ENCODE measurements around the gene DFFA.
"Not testable (repeated sequence)": the region's sequence is repeated elsewhere in the genome, so short reads cannot be mapped to it uniquely, and the experiment has no call there.

- TF ChIP-seq CTCF (conservative IDR thresholded peaks at IDR 0.05; ENCODE audit: low read length); EZH2phosphoT487 (IDR thresholded peaks at IDR 0.05; ENCODE audit: borderline replicate concordance): not testable (repeated sequence)
Measured at GRCh38 chr1:10457462-10457861, 14.9 kb downstream of the DFFA start.
